CD8-positive, alpha-beta memory T cell (primary cell): ENCODE measurements around the gene GLIPR1. TPM values are rescaled to one million over a fixed set of nuclear protein-coding genes. Genes with fewer than 3 reads are reported as not detected.
A peak's percentile ranks its signal among the peaks of the same experiment; 100 is the strongest.
"Not testable (repeated sequence)": the region's sequence is repeated elsewhere in the genome, so short reads cannot be mapped to it uniquely, and the experiment has no call there.

ENCODE experiments used
- CTCF ChIA-PET: fragments of 350-600 bp; sonication (Branson Sonifier 250); formaldehyde crosslinking; loops from one replicate; lab custom pipeline; 2021; ENCODE audit warnings: antibody characterized with exemption; lab: Charles Lee
- POLR2A ChIA-PET: fragments of 350-600 bp; sonication (Branson Sonifier 250); formaldehyde crosslinking; loops from one replicate; lab custom pipeline; 2021; ENCODE audit warnings: antibody characterized with exemption; lab: Charles Lee
- DNase-seq, 5 donors: peaks; one replicate each; pipeline versions ENCODE4 v3.0.0 to v3.0.0-alpha.2; 2020 to 2022; ENCODE audit warnings: mixed read lengths in 1 of 5
- H3K27ac ChIP-seq: one replicate; pipeline ENCODE4 v1.7.0; 2013; ENCODE audit warnings: low read depth, mild to moderate bottlenecking, low read length, moderate library complexity
- H3K27me3 ChIP-seq: 2 replicates; pipeline ENCODE4 v1.7.0; 2013; ENCODE audit warnings: low read length, mild to moderate bottlenecking; ENCODE audit not compliant: insufficient read depth, poor library complexity, severe bottlenecking
- H3K36me3 ChIP-seq: 2 replicates; pipeline ENCODE4 v1.7.0; 2013; ENCODE audit warnings: mild to moderate bottlenecking, low read length, moderate library complexity; ENCODE audit not compliant: insufficient read depth
- H3K4me1 ChIP-seq: 2 replicates; pipeline ENCODE4 v1.7.0; 2013; ENCODE audit warnings: mild to moderate bottlenecking, low read length, moderate library complexity; ENCODE audit not compliant: insufficient read depth
- H3K4me3 ChIP-seq: 2 replicates; pipeline ENCODE4 v1.7.0; 2013; ENCODE audit warnings: mild to moderate bottlenecking, low read length
- H3K9me3 ChIP-seq: 2 replicates; pipeline ENCODE4 v1.7.0; 2013; ENCODE audit warnings: mild to moderate bottlenecking, low read length
- H3K27ac Mint-ChIP-seq, 8 donors: one replicate each; pipeline ENCODE4 v1.8.0; 2020 to 2021; ENCODE audit warnings: mixed read lengths in 8 of 8, mild to moderate bottlenecking in 6 of 8, inconsistent platforms in 3 of 8, moderate library complexity in 3 of 8
- H3K27me3 Mint-ChIP-seq, 2 donors: one replicate each; pipeline ENCODE4 v1.8.0; 2020 to 2021; ENCODE audit warnings: mixed read lengths in 2 of 2, mild to moderate bottlenecking in 1 of 2, moderate library complexity in 1 of 2
- H3K36me3 Mint-ChIP-seq, 3 donors: one replicate each; pipeline ENCODE4 v1.8.0; 2020 to 2021; ENCODE audit warnings: mixed read lengths in 3 of 3, inconsistent platforms in 1 of 3, mild to moderate bottlenecking in 1 of 3
- H3K4me1 Mint-ChIP-seq, 3 donors: one replicate each; pipeline ENCODE4 v1.8.0; 2020 to 2021; ENCODE audit warnings: mixed read lengths in 3 of 3, inconsistent platforms in 1 of 3, mild to moderate bottlenecking in 1 of 3
- H3K4me3 Mint-ChIP-seq, 7 donors: one replicate each; pipeline ENCODE4 v1.8.0; 2020 to 2021; ENCODE audit warnings: mixed read lengths in 7 of 7, mild to moderate bottlenecking in 6 of 7, moderate library complexity in 4 of 7, inconsistent platforms in 2 of 7
- H3K9me3 Mint-ChIP-seq, 5 donors: one replicate each; pipeline ENCODE4 v1.8.0; 2020 to 2022; ENCODE audit warnings: mixed read lengths in 5 of 5, mild to moderate bottlenecking in 3 of 5, moderate library complexity in 2 of 5, inconsistent platforms in 1 of 5
- polyA plus RNA-seq: library from polyadenylated mRNA; unstranded; fragments of 300-500 nt; fragmentation: Illumina TruSeq; gene quantifications from one replicate; pipeline ENCODE4 v1.2.3, GENCODE V29; 2021
- total RNA-seq, 2 experiments: library from RNA; stranded (reverse); gene quantifications; one replicate each; pipeline ENCODE4 v1.2.3, GENCODE V29; 2021

The GLIPR1 gene
- total and polyA plus RNA-seq, 3 experiments from 2014 or later: 22.2 to 202 (median 22.8) TPM

GRCh38 chr12:75483431-75483830 lies 2.9 kb downstream of the GLIPR1 start:
- POLR2A ChIA-PET: interaction anchor here (0.8 kb wide), 1 partner anchor 548 kb away, joined by 3 read pairs; the partner anchor contains the start of gene PHLDA1
- peak overlapping the region; percentile 83 to 98 (median 97) for H3K27ac Mint-ChIP-seq
- H3K4me3 Mint-ChIP-seq: peak overlapping the region; percentile 96 to 99 (median 97)

GRCh38 chr12:75484450-75484849 lies 3.9 kb downstream of the GLIPR1 start:
- not testable (repeated sequence) for H3K27ac ChIP-seq, H3K4me3 ChIP-seq, DNase-seq, H3K36me3 ChIP-seq, H3K27me3 ChIP-seq, H3K27me3 Mint-ChIP-seq, H3K9me3 Mint-ChIP-seq, H3K9me3 ChIP-seq
- ChIA-PET CTCF (interaction anchor here (0.7 to 4.2 kb wide), 26 partner anchors 9 to 553 kb away, joined by 3 to 47 read pairs (median 5); partner anchors contain the start of genes GLIPR1L1, GLIPR1L2, KRR1 and PHLDA1), POLR2A (interaction anchor here (0.7 to 1.4 kb wide), 3 partner anchors 25 to 47 kb away, joined by 3 to 5 read pairs (median 5); partner anchors contain the start of gene KRR1)
- Mint-ChIP-seq H3K36me3 (peaks cover 0 to 75% (median 21%) of the 10 kb centered on the region in 3 donors), H3K27ac (peak overlapping the region; percentile 83 to 98 (median 96)), H3K4me3 (peak overlapping the region; percentile 49 to 98 (median 82)), H3K4me1 (peaks cover 81 to 93% (median 93%) of the 10 kb centered on the region in 3 donors)
- peaks cover 56% of the 10 kb centered on the region for H3K4me1 ChIP-seq

More at GRCh38 chr12:75483431-75483830, 2.9 kb downstream of the GLIPR1 start:
- H3K4me1 Mint-ChIP-seq: peaks cover 80 to 93% (median 93%) of the 10 kb centered on the region in 3 donors
- no peak for DNase-seq
- H3K36me3 Mint-ChIP-seq: peaks cover 0 to 68% (median 20%) of the 10 kb centered on the region in 3 donors
- H3K9me3 Mint-ChIP-seq: peaks cover 0 to 2% (median 0%) of the 10 kb centered on the region in 5 donors
- H3K4me3 ChIP-seq: peak overlapping the region; percentile 50
- H3K27me3 ChIP-seq: no peaks in the 10 kb centered on the region
- H3K4me1 ChIP-seq: peaks cover 66% of the 10 kb centered on the region
- CTCF ChIA-PET: interaction anchor here (0.7 to 4.2 kb wide), 13 partner anchors 9 to 554 kb away, joined by 3 to 47 read pairs (median 4); partner anchors contain the start of genes GLIPR1L2 and PHLDA1
- no peaks in the 10 kb centered on the region for H3K36me3 ChIP-seq
- no peaks in the 10 kb centered on the region for H3K9me3 ChIP-seq
- H3K27me3 Mint-ChIP-seq: peaks cover 0 to 2% of the 10 kb centered on the region in 2 donors
- H3K27ac ChIP-seq: peak overlapping the region; percentile 80

GRCh38 chr12:75487308-75487707 lies 6.8 kb downstream of the GLIPR1 start:
- Mint-ChIP-seq H3K9me3 (no peaks in the 10 kb centered on the region), H3K27ac (peak overlapping the region in 4 of 8 donors; percentile 22 to 64 (median 51)), H3K4me1 (peaks cover 69 to 91% (median 85%) of the 10 kb centered on the region in 3 donors), H3K36me3 (peaks cover 0 to 81% (median 27%) of the 10 kb centered on the region in 3 donors), H3K27me3 (no peaks in the 10 kb centered on the region), H3K4me3 (no peak overlapping the region)
- Histone ChIP-seq H3K36me3 (peaks cover 4% of the 10 kb centered on the region), H3K27ac (no peak overlapping the region), H3K27me3 (no peaks in the 10 kb centered on the region), H3K4me3 (no peak overlapping the region), H3K4me1 (peaks cover 40% of the 10 kb centered on the region), H3K9me3 (no peaks in the 10 kb centered on the region)
- ChIA-PET CTCF (interaction anchor here (0.9 to 2.1 kb wide), 3 partner anchors 20 to 96 kb away, joined by 3 to 8 read pairs (median 4); no protein-coding TSS in a partner anchor), POLR2A (no interaction called here)
- DNase-seq: no peak

GRCh38 chr12:75488553-75488952 lies 8.0 kb downstream of the GLIPR1 start:
- CTCF ChIA-PET: interaction anchor here (1.3 to 2.1 kb wide), 2 partner anchors 51 to 156 kb away, joined by 3 to 8 read pairs; no protein-coding TSS in a partner anchor
- Histone ChIP-seq H3K36me3 (peaks cover 4% of the 10 kb centered on the region), H3K9me3 (no peaks in the 10 kb centered on the region), H3K4me1 (peaks cover 28% of the 10 kb centered on the region), H3K27me3 (no peaks in the 10 kb centered on the region), H3K27ac (no peak overlapping the region), H3K4me3 (no peak overlapping the region)
- H3K27me3 Mint-ChIP-seq: no peaks in the 10 kb centered on the region
- H3K27ac Mint-ChIP-seq: peak overlapping the region in 7 of 8 donors; percentile 34 to 88 (median 48)
- POLR2A ChIA-PET: no interaction called here
- H3K36me3 Mint-ChIP-seq: peaks cover 0 to 80% (median 28%) of the 10 kb centered on the region in 3 donors
- DNase-seq: peak in 1 of 5 donors; percentile 46
- peaks cover 65 to 91% (median 85%) of the 10 kb centered on the region in 3 donors for H3K4me1 Mint-ChIP-seq
- no peaks in the 10 kb centered on the region for H3K9me3 Mint-ChIP-seq
- peak overlapping the region in 2 of 7 donors; percentile 49 to 77 for H3K4me3 Mint-ChIP-seq

- DNase-seq: no peak
- no peaks in the 10 kb centered on the region for H3K27me3 Mint-ChIP-seq
- no peaks in the 10 kb centered on the region for H3K9me3 Mint-ChIP-seq
- H3K27ac Mint-ChIP-seq: peak overlapping the region; percentile 14 to 94 (median 62)
- no peak overlapping the region for H3K27ac ChIP-seq
- peaks cover 4% of the 10 kb centered on the region for H3K36me3 ChIP-seq
- no peak overlapping the region for H3K4me3 ChIP-seq
- H3K27me3 ChIP-seq: no peaks in the 10 kb centered on the region
- H3K36me3 Mint-ChIP-seq: peaks cover 0 to 79% (median 27%) of the 10 kb centered on the region in 3 donors
- peaks cover 21% of the 10 kb centered on the region for H3K4me1 ChIP-seq
- ChIA-PET POLR2A (no interaction called here), CTCF (interaction anchor here (2.1 kb wide), 1 partner anchor 52 kb away, joined by 8 read pairs; no protein-coding TSS in a partner anchor)
- H3K4me1 Mint-ChIP-seq: peaks cover 64 to 91% (median 85%) of the 10 kb centered on the region in 3 donors
- H3K4me3 Mint-ChIP-seq: peak overlapping the region in 5 of 7 donors; percentile 3 to 24 (median 9)
- no peaks in the 10 kb centered on the region for H3K9me3 ChIP-seq
Measured at GRCh38 chr12:75489187-75489586, 8.6 kb downstream of the GLIPR1 start.

- Mint-ChIP-seq H3K4me1 (peaks cover 58 to 91% (median 85%) of the 10 kb centered on the region in 3 donors), H3K27me3 (no peaks in the 10 kb centered on the region), H3K9me3 (no peaks in the 10 kb centered on the region), H3K4me3 (peak overlapping the region in 5 of 7 donors; percentile 3 to 24 (median 9)), H3K36me3 (peaks cover 0 to 79% (median 23%) of the 10 kb centered on the region in 3 donors), H3K27ac (peak overlapping the region; percentile 14 to 94 (median 62))
- Histone ChIP-seq H3K27me3 (no peaks in the 10 kb centered on the region), H3K4me3 (no peak overlapping the region), H3K27ac (no peak overlapping the region), H3K36me3 (peaks cover 4% of the 10 kb centered on the region), H3K9me3 (no peaks in the 10 kb centered on the region), H3K4me1 (peaks cover 21% of the 10 kb centered on the region)
- DNase-seq: no peak
- ChIA-PET CTCF (no interaction called here), POLR2A (no interaction called here)
Measured at GRCh38 chr12:75489613-75490210, 9.2 kb downstream of the GLIPR1 start.

GRCh38 chr12:75491169-75491568 lies 10.6 kb downstream of the GLIPR1 start:
- peaks cover 0 to 82% (median 18%) of the 10 kb centered on the region in 3 donors for H3K36me3 Mint-ChIP-seq
- H3K27ac ChIP-seq: no peak overlapping the region
- no peaks in the 10 kb centered on the region for H3K9me3 Mint-ChIP-seq
- peaks cover 49 to 86% (median 80%) of the 10 kb centered on the region in 3 donors for H3K4me1 Mint-ChIP-seq
- no peak overlapping the region for H3K4me3 Mint-ChIP-seq
- peak overlapping the region in 2 of 8 donors; percentile 17 to 78 for H3K27ac Mint-ChIP-seq
- DNase-seq: no peak
- peaks cover 14% of the 10 kb centered on the region for H3K36me3 ChIP-seq
- no peaks in the 10 kb centered on the region for H3K27me3 ChIP-seq
- no peaks in the 10 kb centered on the region for H3K9me3 ChIP-seq
- peaks cover 12% of the 10 kb centered on the region for H3K4me1 ChIP-seq
- no peak overlapping the region for H3K4me3 ChIP-seq
- no peaks in the 10 kb centered on the region for H3K27me3 Mint-ChIP-seq
- ChIA-PET POLR2A (interaction anchor here (1.0 kb wide), 1 partner anchor 9 kb away, joined by 4 read pairs; no protein-coding TSS in a partner anchor), CTCF (no interaction called here)
